Hematopoietic multipotent progenitor cell treated with erythropoietin and hydrocortisone succinate and interleukin-3 and kit ligand, for 15 days (in vitro differentiated cells): ENCODE measurements around the gene LTB4R2.
A peak's percentile ranks its signal among the peaks of the same experiment; 100 is the strongest.

Experiments used
- DNase-seq: peaks from one replicate; pipeline ENCODE4 v3.0.0-alpha.2; 2015; ENCODE audit warnings: low spot score

Gene LTB4R2

DNA sequence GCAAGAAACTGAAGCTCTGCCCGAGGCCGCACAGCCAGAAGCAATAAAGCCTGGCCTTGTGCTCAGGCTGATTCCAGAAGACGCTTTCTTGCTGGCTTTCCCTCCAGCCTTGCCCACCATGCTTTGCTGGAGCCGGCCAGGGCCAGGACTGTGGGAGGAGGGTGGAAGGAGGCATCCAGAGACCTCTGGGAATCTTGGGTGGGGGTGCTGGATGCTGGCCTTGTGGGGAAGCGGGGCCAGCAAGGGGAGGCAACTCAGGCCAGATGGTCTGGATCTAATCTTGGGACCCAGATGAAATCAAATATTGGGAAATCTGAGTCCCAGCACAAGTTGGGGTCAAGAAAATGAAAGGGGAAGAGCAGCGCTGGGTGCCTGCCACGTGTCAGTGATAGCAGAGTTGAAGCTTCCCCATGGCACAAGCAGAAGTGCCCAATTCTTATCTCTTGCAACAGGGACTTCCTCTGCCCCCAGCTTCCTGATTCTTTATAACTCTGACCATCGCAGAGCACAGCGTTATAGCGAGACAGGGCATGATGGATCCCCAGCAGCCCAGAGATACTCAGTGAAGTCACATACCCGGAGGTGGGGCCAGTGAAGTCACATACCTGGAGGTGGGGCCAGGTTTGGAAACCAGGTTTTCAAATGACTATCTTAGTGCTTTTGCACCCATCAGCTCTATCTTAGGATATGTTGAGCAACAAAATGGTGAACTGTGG lies 32.2 kb upstream of the LTB4R2 start:
- DNase-seq, result no peak

DNA sequence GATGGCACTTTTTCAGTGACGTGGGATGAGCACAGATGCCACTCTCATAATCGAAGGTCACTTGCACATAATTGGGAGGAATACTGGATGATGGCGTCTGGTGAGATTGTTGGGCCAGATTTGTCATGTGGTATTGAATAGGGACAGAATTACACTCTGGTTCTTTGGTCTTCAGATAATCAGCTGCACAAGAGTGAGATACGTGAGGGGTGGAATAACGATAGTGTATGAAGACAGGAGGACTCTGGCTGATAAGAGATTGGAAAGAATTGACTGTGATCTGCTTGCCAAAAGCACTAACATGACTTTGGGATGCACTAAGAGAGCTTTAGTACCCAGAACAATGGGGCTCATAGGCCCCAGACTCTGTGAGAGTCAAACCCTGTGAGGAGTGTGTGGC lies 31.5 kb upstream of the LTB4R2 start:
- DNase-seq, result no peak

- DNase-seq, result peak; percentile 73
Measured at GRCh38 chr14:24279301-24280186, 30.4 kb upstream of the LTB4R2 start.

DNA sequence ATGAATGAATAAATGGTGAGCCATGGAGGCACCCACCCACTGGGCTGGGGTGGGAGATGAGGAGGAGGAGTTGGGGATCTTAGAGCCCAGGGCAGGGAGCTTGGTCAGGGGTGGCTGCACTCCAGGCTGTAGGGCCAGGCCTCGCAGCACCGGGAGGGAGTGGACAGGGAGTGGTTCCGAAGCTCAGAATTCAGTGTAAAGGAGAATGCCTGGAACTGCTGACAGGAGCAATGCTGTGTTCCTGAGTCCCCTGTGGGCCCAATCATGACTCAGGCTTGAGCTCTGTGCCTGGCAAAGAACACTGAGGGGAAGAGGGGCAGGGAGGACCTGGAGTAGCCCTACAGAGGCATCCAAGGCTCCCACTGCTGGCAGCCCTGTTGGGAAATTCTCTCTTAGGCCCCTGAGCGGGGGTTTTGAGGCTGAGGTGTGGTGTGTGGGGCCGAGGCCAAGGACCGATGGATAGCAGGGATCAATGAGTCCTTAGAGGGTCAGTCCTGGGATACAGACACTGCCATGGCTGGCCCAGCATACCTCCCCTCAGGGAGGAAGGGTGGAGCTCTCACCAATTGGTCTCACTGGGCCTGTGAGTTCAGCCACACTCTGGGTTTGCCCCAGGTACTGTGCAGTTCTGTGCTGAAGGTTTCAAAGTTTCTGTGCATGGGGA lies 29.0 kb upstream of the LTB4R2 start:
- DNase-seq, result no peak

GRCh38 chr14:24281636-24282035 lies 28.3 kb upstream of the LTB4R2 start:
- DNase-seq, result no peak

DNA sequence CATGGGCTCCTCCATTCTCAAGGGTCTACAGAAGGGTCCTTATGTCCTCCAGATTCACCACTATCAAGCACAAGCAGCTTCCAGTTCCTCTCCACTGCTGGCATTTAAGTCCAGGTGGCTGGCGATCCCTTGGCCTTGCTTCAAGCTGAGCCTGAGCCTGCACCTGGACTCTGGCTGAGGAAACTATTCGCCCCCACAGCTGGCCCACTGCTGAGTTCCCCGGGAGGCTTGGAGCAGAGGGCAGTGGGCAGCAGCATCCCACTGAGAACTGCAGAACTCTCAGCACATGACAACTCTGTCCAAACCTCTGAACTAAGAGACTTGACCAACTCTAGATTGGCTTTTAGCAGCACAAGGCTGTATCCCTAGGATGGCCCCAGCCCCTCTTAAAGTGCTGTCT lies 27.2 kb upstream of the LTB4R2 start:
- no peak for DNase-seq

DNA sequence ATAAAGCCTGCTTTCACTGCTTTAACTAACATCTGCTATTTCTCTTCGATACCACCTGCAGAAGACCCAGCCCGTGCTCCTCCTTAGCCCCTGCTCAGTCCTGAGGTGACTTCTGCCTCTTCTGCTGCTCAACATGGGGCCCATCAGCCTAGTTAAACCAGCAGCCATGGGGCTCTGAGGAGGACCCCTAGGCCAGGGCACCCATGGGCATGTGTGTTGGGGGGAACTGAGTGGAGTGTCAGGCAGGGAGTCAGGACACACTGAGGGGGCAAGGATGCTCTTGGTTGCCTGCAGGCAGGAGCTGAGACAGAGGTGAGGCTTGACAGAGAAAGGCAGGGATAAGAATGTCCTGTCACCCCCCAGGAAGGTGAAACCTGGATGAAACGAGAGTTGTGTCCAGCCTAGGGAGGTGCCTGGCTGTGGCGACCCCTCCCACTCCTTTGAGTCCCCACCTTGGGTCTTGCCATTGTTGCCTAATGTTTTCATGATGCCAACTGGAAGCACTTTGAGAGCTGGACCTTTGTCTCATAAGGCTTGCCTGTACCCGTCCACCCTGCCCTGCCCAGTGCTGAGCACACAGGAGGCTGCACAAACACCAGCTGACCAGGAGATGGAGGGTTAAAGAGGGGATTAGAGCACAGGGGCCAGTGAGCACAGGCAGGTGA lies 26.0 kb upstream of the LTB4R2 start:
- no peak for DNase-seq

DNA sequence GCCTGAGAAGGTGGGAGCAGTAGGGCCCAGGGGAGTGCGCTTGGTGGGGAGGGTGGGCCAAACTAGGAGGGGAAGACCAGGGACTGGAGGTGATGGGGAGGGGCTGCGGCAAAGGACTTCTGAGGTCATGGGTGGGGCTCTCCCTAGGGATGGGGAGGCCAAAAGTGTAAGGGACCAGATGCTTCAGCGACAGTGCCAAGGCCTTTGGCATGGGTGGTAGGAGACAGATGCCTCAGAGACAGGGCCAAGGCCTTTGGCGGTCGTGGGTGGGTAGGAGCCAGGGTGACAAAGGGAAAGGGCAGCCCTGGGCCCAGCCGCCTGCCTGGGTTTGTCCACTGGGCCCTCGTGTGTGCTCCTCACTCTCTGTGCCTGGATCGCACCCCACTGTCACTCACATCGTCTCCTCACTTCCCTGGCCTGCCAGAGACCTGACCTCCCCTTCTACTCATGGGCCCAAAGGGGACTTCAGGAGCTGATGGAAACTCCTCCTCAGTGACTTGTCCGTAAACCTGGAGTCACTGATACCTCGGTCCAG lies 25.4 kb upstream of the LTB4R2 start:
- DNase-seq, result no peak

DNA sequence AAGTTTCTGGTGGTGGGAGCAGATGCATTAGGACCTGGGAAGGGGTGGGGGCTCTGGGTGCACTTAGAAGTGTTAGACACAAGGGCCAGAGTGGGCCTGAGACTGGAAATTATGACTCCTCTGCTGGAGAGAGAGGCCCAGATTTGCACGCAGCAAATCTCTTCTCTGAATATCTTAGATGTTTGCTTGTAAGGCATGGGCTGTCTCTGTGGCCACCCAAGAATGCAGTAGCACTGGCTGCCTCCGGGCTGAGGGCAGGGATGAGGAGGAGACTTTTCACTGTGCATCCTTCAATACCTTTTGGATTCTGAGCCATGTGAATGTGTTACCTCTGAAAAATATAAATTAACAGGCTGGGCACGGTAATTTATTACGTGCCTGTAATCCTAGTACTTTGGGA lies 24.6 kb upstream of the LTB4R2 start:
- no peak for DNase-seq

DNA sequence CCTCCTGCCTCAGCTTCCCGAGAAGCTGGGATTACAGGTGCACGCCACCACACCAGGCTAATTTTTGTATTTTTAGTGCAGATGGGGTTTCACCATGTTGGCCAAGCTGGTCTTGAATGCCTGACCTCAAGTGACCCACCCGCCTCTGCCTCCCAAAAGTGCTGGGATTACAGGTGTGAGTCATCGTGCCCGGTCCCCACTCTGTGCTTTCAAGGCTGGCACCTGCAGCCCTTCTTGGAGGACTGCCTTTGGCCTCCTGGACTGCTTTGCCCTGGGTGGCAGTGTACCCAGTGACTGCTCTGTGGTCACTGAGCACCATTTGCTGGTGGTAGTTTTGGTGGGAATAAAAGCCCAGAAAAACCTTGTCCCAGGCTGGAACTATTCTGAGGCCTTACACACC lies 22.9 kb upstream of the LTB4R2 start:
- DNase-seq, result no peak

GRCh38 chr14:24289649-24290280 lies 20.2 kb upstream of the LTB4R2 start:
- DNase-seq, result no peak

DNA sequence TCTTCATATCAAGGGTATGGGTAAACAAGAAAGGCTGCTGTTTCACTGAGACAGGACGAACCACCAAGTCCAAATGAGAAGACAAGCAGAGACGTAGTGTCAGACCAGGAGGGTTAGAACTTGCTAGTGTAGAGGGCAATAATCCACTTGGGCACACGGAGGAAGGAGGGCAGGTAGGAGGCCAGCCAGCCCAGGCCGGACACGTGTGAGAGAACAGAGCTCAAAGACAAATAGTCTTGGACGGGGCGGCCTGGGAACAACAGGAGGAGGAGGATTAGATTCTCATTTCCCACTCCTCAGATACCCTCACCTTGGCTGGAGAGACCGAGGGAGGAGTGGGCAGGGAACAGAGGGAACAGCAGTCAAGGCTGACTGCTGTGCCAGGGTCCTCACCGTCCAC lies 19.2 kb upstream of the LTB4R2 start:
- DNase-seq, result no peak

DNA sequence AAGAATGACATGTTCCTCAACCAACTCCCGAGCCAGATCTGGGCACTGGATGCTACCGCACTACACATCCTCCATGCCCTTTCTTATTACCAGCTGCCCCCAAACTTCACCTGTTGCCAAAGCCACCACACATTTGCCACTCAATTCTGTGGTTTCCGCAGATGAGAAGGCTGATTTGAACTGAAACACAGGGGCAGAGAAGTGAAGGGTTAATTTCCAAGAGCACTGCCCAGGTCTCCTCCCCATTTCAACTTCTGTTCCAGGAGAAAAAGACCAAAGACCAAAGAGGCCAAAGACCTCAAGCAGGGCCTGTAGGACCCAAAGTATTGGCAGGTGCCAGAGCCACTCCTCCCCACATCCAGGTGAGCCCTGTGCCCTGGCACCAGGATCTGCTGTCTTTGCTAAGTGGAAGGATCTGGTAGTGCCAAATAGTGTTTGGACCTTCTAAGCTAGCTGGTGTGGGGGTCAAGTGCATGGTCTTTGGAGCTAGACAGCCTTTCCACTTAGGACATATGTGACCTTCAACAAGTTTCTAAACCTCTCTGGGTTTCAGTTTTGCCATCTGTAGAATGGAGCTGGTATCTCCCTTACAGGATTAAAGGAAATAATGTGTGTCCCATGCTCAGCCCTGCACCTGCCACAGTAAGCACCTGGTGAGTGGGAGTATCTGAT lies 18.4 kb upstream of the LTB4R2 start:
- DNase-seq, result no peak

DNA sequence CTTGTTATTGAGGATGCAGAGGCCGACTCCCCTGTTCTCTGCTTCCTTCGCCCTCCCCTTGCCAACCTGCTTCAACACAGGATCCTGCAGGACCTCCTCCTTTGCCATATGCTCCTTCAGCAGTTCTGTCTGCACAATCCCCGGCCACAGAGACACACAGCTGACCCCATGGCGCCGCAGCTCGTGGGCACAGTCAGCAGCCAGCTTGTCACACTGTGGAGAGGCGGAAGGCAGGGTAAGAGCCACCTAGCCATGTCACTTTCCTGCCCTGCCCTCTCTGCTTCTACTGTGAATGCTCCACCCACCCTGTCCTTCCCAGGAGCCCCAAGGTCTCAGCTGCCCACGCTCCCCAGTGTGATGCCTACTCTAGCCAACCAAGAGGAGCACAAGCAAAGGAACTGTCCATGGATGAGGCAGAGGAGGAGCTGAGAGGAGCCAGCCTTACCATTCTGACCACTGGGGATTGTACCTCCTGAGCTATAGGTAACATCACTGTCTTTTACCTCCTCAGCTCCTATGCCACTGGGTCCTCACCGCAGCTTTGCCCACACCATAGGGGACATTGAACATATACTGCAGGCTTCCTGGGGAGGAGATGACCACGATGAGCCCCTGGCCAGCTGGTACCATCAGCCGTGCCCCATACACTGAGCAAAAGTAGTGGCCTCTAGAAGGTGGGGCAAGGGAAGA lies 17.7 kb upstream of the LTB4R2 start:
- no peak for DNase-seq

DNA sequence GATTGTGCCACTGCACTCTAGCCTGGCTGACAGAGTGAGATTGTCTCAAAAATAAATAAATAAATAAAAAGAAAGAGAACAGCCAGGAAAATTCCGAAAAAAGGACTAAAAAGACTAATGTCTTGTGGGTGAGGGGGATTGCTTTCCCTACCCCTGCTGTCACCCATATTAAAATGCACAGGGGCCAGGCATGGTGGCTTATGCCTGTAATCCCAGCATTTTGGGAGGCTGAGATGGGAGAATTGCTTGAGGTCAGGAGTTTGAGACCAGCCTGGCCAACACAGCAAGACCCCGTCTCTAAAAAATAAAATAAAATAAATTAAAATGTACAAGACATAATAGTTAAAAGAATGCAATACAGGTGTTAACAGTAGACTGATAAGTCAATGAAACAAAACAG lies 16.4 kb upstream of the LTB4R2 start:
- no peak for DNase-seq

GRCh38 chr14:24296341-24297157 lies 13.4 kb upstream of the LTB4R2 start:
- DNase-seq, result peak; percentile 77

- DNase-seq, result peak; percentile 58
Measured at GRCh38 chr14:24297190-24297964, 12.6 kb upstream of the LTB4R2 start.

DNA sequence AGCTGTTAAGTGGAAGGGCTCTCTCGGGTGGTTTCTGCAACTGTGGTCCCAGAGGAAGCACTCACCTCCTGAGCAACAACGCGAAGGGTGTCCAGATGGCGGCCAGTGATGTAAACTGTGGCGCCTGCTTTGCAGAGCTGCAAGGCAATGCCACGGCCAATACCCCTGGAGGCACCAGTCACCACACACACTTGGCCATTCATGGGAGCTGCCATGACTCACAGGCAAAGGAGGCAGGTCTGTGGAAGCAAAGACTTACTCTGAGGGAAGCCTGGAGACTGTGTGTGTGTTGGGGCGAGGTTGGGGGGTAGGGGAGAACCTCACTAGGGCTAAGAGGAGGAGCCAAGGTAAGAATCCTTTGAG lies 11.1 kb upstream of the LTB4R2 start:
- DNase-seq, result peak; percentile 31
